Adrenal gland (tissue), 12 donors: Measurements from ENCODE around the gene ZBP1. TPM values are rescaled to one million over a fixed set of nuclear protein-coding genes. Genes with fewer than 3 reads are reported as not detected.

ENCODE experiments used
- DNase-seq, 7 donors: peaks; one replicate each; pipeline ENCODE4 v3.0.0-alpha.2; 2019 to 2020
- H3K27ac ChIP-seq, 5 donors: fragments of 200-600 bp; sonication (generic) in 4 of 5; 1 replicate in 3 of 5; 2 replicates in 2 of 5; pipeline versions ENCODE4 v1.5.1 to v1.8.0; 2016 to 2020; ENCODE audit warnings: mild to moderate bottlenecking in 1 of 5
- H3K27me3 ChIP-seq: fragments of 200-600 bp; 2 replicates; pipeline ENCODE4 v1.8.0; 2021
- H3K36me3 ChIP-seq, 2 donors: fragments of 200-600 bp; replicated peaks in 1 of 2; 1 replicate in 1 of 2; 2 replicates in 1 of 2; pipeline versions ENCODE4 v1.5.1 to v1.8.0; 2018 to 2022
- H3K4me1 ChIP-seq, 2 donors: fragments of 200-600 bp; replicated peaks in 1 of 2; 1 replicate in 1 of 2; 2 replicates in 1 of 2; pipeline versions ENCODE4 v1.5.1 to v1.8.0; 2018 to 2021
- H3K4me3 ChIP-seq, 4 donors: fragments of 200-600 bp; sonication (generic) in 3 of 4; one replicate each; pipeline ENCODE4 v1.5.1; 2016 to 2018
- H3K9me3 ChIP-seq, 3 donors: fragments of 200-600 bp; sonication (generic) in 1 of 3; replicated peaks in 1 of 3; 1 replicate in 2 of 3; 2 replicates in 1 of 3; pipeline versions ENCODE4 v1.5.1 to v1.8.0; 2016 to 2021
- POLR2A ChIP-seq, 2 donors: fragments of 450-650 bp; IDR thresholded peaks; one replicate each; pipeline ENCODE4 v1.6.1; 2017; ENCODE audit warnings: antibody characterized with exemption in 2 of 2, mild to moderate bottlenecking in 2 of 2, moderate library complexity in 1 of 2
- WGBS, 4 donors: extraction: QIAGEN DNeasy Blood & Tissue Kit in 2 of 4; methylation state at CpG; one replicate each; pipeline versions ENCODE4 v1.1.5 to v1.1.7; 2013 to 2017; 5-methylcytosine and 5-hydroxymethylcytosine counted together
- intact Hi-C, 2 donors: fragments of 100-400 bp; cut with DNase I; formaldehyde crosslinking; loops; one replicate each; pipeline versions ENCODE4 v1.14.1 to v1.15.0; 2022 to 2023
- polyA plus RNA-seq, 3 donors: library from polyadenylated mRNA; stranded (reverse); fragments of 200-250 nt in 2 of 3; fragments of 350-450 nt in 1 of 3; fragmentation: Illumina TruSeq in 1 of 3; extraction: RNeasy Lipid Tissue Mini Kit (QIAGEN cat#74804) in 1 of 3; gene quantifications; one replicate each; pipeline ENCODE4 v1.2.3, GENCODE V29; 2013 to 2014
- total RNA-seq, 9 donors: library from RNA; depleted of rRNA in 4 of 9; stranded (reverse); fragments of >200 nt in 4 of 9; fragments of 120-200 nt in 1 of 9; fragmentation: NEBNext Ultra II Directional in 1 of 9; extraction: Animal tissue kit (Norgen Biotek cat#: 25700) in 1 of 9; gene quantifications; one replicate each; pipeline versions ENCODE4 v1.1.0 to v1.2.4, GENCODE V29; 2013 to 2023
- TF ChIP-seq, protein P1 (sequence below), 6 experiments: fragments of 450-650 bp in 4 of 6; fragments of 200-600 bp in 2 of 6; sonication (generic) in 1 of 6; IDR thresholded peaks; 1 replicate in 5 of 6; 2 replicates in 1 of 6; pipeline versions ENCODE4 v1.5.1 to v1.8.0; 2016 to 2021; ENCODE audit warnings: antibody characterized with exemption in 6 of 6, mild to moderate bottlenecking in 2 of 6, moderate library complexity in 1 of 6
- donor health status: healthy with polysubstance abuse.
- donor health status: Bipolar disorder and iron deficiency.
- donor health status: DM: yes; HTN: yes; CAD: no.
- donor health status: DM: no; HTN: no; CAD: no.
- donor health status: DM: no; HTN: no; CAD: no.
- donor health status: DM: yes; HTN: yes; CAD: no.

Gene ZBP1
- total and polyA plus RNA-seq, 12 donors, result 0.14 to 2.9 (median 0.68) TPM; not detected in 3

DNA sequence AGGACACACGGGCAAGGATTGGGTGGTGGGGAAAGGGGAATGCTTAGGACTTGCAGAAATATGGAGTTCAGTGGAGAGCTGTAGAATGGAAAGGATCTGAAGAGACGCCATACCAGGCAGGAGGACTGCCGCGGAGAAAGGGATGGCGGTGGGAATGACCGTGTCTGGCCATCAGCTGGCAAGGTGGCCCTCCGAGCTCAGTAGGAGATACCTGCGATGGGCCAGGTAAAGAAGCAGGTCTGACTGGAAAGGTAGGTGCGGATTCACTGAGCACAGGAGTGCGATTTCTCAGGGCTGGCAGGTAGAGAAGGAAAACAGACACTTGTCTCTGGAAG, 33.3 kb downstream of the ZBP1 start:
- H3K27ac ChIP-seq, result no peak overlapping the region
- peaks cover 11% of the 10 kb centered on the region for H3K27me3 ChIP-seq
- H3K9me3 ChIP-seq, result no peaks in the 10 kb centered on the region
- no peak for TF ChIP-seq POLR2A (IDR thresholded peaks at IDR 0.05)
- TF ChIP-seq, protein P1, sequence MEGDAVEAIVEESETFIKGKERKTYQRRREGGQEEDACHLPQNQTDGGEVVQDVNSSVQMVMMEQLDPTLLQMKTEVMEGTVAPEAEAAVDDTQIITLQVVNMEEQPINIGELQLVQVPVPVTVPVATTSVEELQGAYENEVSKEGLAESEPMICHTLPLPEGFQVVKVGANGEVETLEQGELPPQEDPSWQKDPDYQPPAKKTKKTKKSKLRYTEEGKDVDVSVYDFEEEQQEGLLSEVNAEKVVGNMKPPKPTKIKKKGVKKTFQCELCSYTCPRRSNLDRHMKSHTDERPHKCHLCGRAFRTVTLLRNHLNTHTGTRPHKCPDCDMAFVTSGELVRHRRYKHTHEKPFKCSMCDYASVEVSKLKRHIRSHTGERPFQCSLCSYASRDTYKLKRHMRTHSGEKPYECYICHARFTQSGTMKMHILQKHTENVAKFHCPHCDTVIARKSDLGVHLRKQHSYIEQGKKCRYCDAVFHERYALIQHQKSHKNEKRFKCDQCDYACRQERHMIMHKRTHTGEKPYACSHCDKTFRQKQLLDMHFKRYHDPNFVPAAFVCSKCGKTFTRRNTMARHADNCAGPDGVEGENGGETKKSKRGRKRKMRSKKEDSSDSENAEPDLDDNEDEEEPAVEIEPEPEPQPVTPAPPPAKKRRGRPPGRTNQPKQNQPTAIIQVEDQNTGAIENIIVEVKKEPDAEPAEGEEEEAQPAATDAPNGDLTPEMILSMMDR (IDR thresholded peaks at IDR 0.05), result no peak
- intact Hi-C loops, result no loop called here
- no peaks in the 10 kb centered on the region for H3K36me3 ChIP-seq
- no peak for DNase-seq
- H3K4me1 ChIP-seq, result no peaks in the 10 kb centered on the region
- WGBS, 4 donors, result 85 to 93% (median 90%) methylated on average over 10 of the region's 10 CpGs
- H3K4me3 ChIP-seq, result no peak overlapping the region

DNA sequence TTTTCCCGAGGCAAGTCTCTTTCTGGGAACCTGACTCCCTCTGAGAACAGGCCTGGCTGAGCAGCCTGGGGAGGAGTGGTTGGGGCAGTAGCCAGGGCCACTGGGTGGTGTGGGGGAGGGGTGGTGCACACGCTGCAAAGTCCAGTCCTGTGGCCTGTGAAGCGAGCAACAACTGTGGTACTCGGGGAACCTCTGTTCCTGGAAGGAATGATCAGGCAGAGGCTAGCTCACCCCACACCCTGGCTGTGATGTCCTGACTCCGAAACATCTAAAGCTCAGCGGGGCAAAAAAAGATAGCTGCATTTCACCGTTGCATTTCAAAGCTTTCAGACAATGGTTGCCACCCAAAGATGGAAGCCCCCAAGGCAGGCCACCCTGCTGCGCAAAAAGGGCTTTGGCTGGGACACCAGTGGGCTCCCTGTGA, 33.8 kb downstream of the ZBP1 start:
- TF ChIP-seq, protein P1 (IDR thresholded peaks at IDR 0.05), result no peak
- no peak for TF ChIP-seq POLR2A (IDR thresholded peaks at IDR 0.05)
- no peaks in the 10 kb centered on the region for H3K36me3 ChIP-seq
- 58 to 74% (median 61%) methylated on average over 5 to 8 of the region's 8 CpGs for WGBS, 4 donors
- intact Hi-C loops, result no loop called here
- H3K4me1 ChIP-seq, result no peaks in the 10 kb centered on the region
- H3K27ac ChIP-seq, result no peak overlapping the region
- H3K27me3 ChIP-seq, result peaks cover 11% of the 10 kb centered on the region
- no peaks in the 10 kb centered on the region for H3K9me3 ChIP-seq
- no peak for DNase-seq
- H3K4me3 ChIP-seq, result no peak overlapping the region

DNA sequence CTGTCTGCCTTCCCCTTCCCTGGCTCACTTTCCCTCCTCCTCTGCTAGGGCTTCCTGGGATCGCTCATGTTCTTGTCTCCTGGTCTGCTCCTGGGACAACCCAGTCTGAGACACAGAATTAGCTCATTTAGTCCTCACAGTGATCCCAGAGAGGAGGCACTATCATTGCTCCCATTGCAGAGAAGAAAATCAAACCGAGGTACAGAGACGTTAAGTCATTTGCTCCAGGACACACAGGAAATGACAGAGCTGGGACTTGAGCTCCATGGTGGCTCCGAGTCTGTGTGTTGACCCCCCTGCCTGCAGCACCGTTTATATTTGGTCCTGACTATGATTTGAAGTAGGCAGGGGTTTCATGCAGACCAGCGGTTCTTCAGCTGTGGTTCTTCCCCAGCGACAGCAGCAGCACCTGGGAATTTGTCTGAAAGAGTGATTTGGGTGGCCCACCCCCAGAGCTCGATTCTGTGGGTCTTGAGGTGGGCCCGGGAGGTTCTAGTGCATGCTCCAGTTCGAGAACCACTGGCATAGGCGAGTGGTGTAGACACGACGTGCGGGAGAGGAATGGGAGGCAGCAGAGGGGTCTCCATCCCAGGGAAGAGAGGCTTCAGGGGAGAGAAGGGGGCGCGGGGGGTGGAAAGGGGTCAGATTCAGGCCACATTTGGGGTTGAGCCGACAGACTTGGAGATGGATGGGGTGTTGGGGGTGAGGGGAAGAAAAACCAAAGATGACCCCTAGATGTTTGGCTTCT, 34.6 kb downstream of the ZBP1 start:
- H3K36me3 ChIP-seq, result no peaks in the 10 kb centered on the region
- TF ChIP-seq POLR2A (IDR thresholded peaks at IDR 0.05), result no peak
- TF ChIP-seq, protein P1 (IDR thresholded peaks at IDR 0.05), result no peak
- intact Hi-C loops, result no loop called here
- WGBS, 4 donors, result 64 to 72% (median 69%) methylated on average over 16 to 17 of the region's 17 CpGs
- no peaks in the 10 kb centered on the region for H3K4me1 ChIP-seq
- no peak for DNase-seq
- no peak overlapping the region for H3K4me3 ChIP-seq
- H3K27me3 ChIP-seq, result peaks cover 11% of the 10 kb centered on the region
- H3K9me3 ChIP-seq, result no peaks in the 10 kb centered on the region
- H3K27ac ChIP-seq, result no peak overlapping the region

DNA sequence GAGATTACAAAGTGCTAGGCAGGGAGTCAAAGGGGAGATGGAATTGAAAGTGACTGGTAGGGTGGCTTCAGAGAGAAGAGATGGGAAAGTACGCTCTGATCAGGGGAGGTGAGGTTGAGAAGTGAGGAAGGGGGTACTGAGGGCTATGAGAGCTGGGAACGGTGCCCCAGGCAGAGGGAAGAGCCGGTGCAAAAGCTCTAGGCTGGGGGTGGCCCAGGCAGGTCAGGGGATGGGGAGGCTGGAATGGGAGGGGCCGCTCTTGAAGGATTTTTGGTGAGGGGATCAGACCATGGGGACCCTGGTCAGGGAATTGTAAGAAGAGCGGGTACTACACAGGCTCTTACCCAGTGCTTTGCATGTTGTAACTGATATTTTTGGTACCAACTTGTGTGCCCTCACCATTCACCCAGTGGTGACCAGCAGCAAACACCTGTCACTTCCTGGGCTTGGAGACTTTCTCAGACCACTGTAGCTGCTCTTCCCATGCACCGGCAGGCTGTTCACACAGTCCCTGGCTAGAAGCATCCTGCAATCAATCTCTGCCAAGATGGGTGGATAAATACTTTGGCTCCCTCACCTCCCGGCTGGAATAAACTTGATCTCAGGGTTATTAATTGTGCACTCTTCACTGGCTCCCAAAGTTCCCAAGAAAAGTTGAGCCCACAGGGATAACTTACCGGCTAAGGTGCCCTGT, 35.3 kb downstream of the ZBP1 start:
- Histone ChIP-seq H3K4me3 (no peak overlapping the region), H3K27me3 (peaks cover 11% of the 10 kb centered on the region), H3K36me3 (no peaks in the 10 kb centered on the region), H3K4me1 (peaks cover 0 to 2% of the 10 kb centered on the region in 2 donors), H3K9me3 (no peaks in the 10 kb centered on the region), H3K27ac (no peak overlapping the region)
- 56 to 68% (median 60%) methylated on average over 8 of the region's 8 CpGs for WGBS, 4 donors
- no peak for TF ChIP-seq POLR2A (IDR thresholded peaks at IDR 0.05)
- TF ChIP-seq, protein P1 (IDR thresholded peaks at IDR 0.05), result no peak
- DNase-seq, result no peak
- intact Hi-C loops, result no loop called here
